AG10803 (cell line): ENCODE results near the gene SERPINA12.
A peak's percentile ranks its signal among the peaks of the same experiment; 100 is the strongest.
"Not testable (repeated sequence)": the region's sequence is repeated elsewhere in the genome, so short reads cannot be mapped to it uniquely, and the experiment has no call there.

Source experiments
- DNase-seq: peaks from one replicate; pipeline ENCODE4 v3.0.0; 2010; ENCODE audit warnings: low read depth
- H3K4me3 ChIP-seq: 2 replicates; pipeline ENCODE4 v1.5.1; 2011; ENCODE audit warnings: mild to moderate bottlenecking, low read length, control low read depth
- TF ChIP-seq, protein P1 (sequence below): conservative IDR thresholded peaks from 2 replicates; pipeline ENCODE4 v1.5.1; 2011; ENCODE audit warnings: mild to moderate bottlenecking, low read length, control low read depth, inconsistent platforms

The SERPINA12 gene

DNA sequence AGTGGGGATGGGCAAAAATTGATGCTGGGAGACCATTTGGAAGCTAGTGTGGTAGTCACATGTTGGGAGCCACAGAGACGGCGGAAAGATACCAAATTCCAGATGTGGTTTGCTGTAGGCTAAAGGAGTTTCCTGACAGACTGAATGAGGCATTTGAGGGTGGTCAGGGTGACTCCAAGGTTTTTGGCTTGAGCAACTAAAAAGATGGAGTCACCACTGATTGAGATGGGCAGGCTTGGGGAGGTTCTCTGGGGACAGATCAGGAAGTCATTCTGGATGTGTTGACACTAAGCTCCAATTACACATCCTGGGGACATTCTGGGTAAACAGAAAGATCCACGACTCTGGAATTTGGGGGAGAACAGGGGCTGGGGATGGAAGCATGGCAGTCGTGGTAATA is 17.8 kb downstream of the SERPINA12 start:
- no peak overlapping the region for H3K4me3 ChIP-seq
- TF ChIP-seq, protein P1, sequence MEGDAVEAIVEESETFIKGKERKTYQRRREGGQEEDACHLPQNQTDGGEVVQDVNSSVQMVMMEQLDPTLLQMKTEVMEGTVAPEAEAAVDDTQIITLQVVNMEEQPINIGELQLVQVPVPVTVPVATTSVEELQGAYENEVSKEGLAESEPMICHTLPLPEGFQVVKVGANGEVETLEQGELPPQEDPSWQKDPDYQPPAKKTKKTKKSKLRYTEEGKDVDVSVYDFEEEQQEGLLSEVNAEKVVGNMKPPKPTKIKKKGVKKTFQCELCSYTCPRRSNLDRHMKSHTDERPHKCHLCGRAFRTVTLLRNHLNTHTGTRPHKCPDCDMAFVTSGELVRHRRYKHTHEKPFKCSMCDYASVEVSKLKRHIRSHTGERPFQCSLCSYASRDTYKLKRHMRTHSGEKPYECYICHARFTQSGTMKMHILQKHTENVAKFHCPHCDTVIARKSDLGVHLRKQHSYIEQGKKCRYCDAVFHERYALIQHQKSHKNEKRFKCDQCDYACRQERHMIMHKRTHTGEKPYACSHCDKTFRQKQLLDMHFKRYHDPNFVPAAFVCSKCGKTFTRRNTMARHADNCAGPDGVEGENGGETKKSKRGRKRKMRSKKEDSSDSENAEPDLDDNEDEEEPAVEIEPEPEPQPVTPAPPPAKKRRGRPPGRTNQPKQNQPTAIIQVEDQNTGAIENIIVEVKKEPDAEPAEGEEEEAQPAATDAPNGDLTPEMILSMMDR: no peak
- no peak for DNase-seq

DNA sequence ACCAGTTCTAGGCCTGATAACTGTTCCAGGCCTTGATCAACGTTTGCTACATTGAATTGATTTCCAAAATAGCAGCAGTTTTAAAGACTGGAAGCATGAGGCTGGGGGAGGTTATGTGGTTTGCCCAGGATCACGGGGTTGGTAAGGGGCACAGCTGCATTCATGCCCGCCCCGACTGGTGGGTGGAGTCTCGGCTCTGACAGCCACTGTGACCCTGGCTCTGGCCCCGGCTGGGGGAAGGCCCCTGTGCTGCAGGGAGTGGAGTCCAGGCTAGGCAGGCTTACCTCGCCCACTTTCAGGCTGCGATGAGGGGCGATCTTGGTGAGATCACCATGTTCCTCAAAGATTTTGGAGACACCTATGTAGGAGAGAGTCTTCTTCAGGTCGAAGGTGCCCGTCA is 19.9 kb downstream of the SERPINA12 start:
- H3K4me3 ChIP-seq: no peak overlapping the region
- no peak for DNase-seq
- TF ChIP-seq, protein P1: no peak

DNA sequence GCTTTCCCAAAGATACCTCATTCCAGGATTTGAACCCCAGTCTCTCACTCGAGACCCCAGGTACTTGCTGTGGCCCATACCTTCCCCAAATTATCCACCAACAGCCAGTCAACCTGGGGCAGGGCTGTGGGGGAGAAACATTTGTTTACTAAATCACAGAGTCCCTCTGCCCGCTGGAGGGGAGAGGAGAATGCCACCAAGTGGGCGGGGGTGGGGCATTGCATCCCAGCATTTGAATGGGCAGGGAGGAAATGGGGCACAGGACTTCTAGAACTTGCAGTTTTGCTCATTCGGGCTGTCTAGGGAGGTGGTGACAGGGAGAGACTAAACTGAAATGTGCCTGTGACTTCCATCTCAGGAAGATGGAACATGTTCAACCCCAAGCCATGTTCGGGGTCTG is 22.4 kb downstream of the SERPINA12 start:
- H3K4me3 ChIP-seq: no peak overlapping the region

DNA sequence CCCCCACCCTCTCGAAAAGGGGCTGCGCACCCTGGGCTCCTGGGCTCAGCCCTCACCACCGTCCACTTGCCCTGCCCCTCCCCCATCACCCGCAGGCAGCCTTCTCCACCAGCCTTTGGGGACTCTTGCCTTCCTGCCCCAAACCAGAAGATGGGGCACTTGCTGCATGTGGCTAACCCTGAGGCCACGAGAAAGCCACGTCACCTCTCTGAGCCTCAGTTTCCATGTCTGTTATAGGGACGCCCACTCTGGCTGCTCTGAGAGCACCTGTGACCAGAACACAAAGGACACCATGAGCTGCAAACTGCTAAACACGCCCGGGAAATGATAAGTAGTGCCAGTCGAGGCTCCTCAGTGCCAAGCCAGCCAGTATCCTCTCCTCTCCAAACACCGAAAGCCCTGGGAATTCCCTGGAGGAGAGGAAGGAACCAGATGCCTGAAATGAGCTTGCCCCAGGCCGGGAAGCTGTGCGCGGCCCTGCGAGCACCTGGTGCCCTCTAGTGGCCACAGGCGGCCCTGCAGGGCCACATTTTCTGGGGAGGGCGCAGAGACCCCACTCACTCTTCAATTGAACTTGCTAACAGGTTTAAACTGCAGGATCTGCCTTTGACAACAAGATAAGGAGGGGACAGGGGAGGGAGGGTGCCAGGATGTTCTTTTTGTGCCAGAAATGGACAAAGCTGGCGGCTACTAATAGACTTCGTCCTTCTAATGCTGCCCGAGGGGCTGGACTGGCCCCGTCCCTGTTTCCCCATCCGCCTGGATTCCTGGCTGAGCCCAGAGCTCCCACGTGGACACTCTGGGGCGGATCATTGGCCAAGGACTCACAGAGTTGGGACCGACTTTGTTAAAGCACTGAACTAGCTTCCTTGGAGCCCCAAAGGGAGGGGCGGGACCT is 23.1 kb downstream of the SERPINA12 start:
- peak; percentile 66 for DNase-seq
- TF ChIP-seq, protein P1: peak; percentile 97
- H3K4me3 ChIP-seq: no peak overlapping the region

More for the DNA sequence above, 22.4 kb downstream of the SERPINA12 start:
- no peak for DNase-seq
- TF ChIP-seq, protein P1: no peak

DNA sequence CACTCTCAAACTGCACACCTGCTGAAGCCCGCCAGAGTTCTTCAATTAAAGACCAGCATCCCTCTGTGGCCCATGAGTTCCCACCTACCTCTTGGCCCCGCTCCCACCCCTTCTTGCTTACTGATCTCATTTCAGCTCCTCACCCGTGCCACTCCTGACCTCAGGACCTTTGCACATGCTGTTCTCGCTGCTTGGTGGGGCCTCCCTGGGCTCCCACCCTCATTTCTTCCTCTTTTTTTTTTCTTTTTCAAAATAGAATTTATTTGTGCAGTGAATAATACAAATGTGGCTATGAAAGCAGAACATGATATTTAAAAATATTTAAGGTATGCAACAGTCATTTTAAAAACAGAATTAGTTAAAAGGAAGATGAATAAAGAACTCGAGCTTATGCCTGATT is 24.8 kb downstream of the SERPINA12 start:
- TF ChIP-seq, protein P1: no peak

DNA sequence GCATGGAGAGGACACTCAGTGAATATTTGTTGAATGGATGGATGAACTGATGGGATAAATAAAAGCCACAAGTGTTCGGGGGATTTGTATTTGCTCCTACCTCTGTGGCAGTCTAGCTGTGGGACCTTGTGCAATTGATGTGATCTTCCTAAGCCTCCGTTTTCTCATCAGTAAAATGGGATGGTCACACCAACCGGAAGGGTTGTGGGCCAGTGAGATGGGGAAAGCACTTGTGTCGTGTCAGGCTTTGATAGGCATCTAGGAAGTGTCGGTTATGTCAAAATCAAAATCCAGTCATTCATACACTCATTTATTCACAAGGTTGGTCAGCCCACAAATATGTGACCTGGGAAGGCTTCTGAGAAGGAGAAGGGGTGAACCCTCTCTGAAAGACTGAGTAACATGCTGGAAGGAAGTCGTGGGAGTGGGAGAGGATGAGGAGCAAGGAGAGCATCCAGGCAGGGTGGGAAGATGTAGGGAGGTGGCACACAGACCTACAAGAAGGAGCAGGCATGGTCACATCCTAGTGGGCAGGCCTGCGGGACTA is 25.5 kb downstream of the SERPINA12 start:
- no peak overlapping the region for H3K4me3 ChIP-seq
- DNase-seq: peak; percentile 23
- TF ChIP-seq, protein P1: no peak

More for the DNA sequence above, 24.8 kb downstream of the SERPINA12 start:
- no peak overlapping the region for H3K4me3 ChIP-seq
- DNase-seq: no peak

DNA sequence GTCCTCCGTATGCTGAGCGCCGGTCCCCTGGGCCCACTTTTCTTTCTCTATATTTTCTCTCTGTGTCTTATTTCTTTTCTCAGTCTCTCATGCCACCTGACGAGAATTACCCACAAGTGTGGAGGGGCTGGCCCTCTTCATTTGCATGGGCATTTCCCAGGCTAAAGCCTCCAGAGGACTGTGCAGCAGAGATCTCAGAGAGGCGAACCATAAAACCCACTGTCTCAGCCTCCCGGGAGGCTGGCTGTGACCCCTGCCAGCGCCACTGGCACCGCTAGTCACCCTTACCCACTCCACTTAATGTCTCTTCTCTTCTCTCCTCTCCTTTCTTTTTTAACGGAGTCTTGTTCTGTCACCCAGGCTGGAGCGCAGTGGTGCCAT is 26.2 kb downstream of the SERPINA12 start:
- TF ChIP-seq, protein P1: no peak
- no peak overlapping the region for H3K4me3 ChIP-seq
- no peak for DNase-seq

DNA sequence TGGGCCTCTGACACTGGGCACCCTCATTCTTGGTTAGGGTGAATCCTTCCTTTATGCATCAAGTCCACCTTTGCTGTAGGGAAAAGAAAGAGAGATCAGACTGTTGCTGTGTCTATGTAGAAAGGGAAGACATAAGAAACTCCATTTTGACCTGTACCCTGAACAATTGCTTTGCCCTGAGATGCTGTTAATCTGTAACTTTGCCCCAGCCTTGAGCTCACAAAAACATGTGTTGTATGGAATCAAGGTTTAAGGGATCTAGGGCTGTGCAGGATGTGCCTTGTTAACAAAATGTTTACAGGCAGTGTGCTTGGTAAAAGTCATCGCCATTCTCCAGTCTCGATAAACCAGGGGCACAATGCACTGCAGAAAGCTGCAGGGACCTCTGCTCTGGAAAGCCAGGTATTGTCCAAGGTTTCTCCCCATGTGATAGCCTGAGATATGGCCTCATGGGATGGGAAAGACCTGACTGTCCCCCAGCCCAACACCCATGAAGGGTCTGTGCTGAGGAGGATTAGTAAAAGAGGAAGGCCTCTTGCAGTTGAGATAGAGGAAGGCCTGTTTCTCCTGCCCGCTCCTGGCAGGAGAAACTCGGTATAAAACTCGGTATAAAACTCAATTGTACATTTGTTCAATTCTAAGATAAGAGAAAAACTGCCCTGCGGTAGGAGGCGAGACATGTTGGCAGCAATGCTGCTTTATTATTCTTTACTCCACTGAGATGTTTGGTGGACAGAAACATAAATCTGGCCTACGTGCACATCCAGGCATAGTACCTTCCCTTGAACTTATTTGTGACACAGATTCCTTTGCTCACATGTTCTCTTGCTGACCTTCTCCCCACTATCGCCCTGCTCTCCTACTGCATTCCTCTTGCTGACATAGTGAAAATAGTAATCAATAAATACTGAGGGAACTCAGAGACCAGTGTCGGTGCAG is 26.9 kb downstream of the SERPINA12 start:
- not testable (repeated sequence) for H3K4me3 ChIP-seq, DNase-seq
